ENCODE measurements around the gene VPS51.

The VPS51 gene

DNA sequence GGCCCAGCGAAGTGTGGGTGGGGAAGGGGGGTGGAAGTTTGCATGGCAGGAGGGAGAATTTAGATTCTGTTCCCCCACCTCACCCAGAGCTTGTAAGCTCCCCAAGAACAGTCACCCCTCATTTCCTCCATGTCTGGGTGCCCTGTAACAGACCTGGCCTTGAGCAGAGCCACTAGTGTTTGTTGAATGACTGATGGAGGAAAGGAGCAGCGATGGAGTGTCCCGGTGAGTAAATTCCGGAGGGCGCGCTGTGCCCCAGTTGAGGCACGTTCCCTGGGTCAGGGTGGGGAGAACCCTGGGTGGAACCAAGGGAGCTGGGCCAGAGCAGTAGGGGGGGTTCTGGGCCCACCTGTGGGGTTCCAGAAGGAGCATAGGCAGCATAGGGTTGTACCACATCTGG lies 38.5 kb upstream of the VPS51 start:
- no peak for TF ChIP-seq CTCF (IDR thresholded peaks at IDR 0.05; ENCODE audit: low read length, missing control alignments)
- no peak for DNase-seq (ENCODE audit: low read depth)
- no peak overlapping the region for H3K4me3 ChIP-seq (replicated peaks; ENCODE audit: low read depth, low read length)

- TF ChIP-seq CTCF (IDR thresholded peaks at IDR 0.05; ENCODE audit: low read length, missing control alignments) = no peak
- DNase-seq (ENCODE audit: low read depth) = no peak
- H3K4me3 ChIP-seq (replicated peaks; ENCODE audit: low read depth, low read length) = no peak overlapping the region
Measured at GRCh38 chr11:65058012-65058411, 38.0 kb upstream of the VPS51 start.

GRCh38 chr11:65058419-65059054 lies 37.5 kb upstream of the VPS51 start, which contains the start of gene NAALADL1:
TSS of gene NAALADL1 (minus strand) at chr11:65058553. CDS start at chr11:65058521, 32 bp downstream.
- TF ChIP-seq CTCF (IDR thresholded peaks at IDR 0.05; ENCODE audit: low read length, missing control alignments) = no peak
- H3K4me3 ChIP-seq (replicated peaks; ENCODE audit: low read depth, low read length) = no peak within 1 kb of the TSS
- DNase-seq (ENCODE audit: low read depth) = no peak

GRCh38 chr11:65059523-65059922 lies 36.5 kb upstream of the VPS51 start:
- DNase-seq (ENCODE audit: low read depth) = no peak
- no peak overlapping the region for H3K4me3 ChIP-seq (replicated peaks; ENCODE audit: low read depth, low read length)
- TF ChIP-seq CTCF (IDR thresholded peaks at IDR 0.05; ENCODE audit: low read length, missing control alignments) = no peak

DNA sequence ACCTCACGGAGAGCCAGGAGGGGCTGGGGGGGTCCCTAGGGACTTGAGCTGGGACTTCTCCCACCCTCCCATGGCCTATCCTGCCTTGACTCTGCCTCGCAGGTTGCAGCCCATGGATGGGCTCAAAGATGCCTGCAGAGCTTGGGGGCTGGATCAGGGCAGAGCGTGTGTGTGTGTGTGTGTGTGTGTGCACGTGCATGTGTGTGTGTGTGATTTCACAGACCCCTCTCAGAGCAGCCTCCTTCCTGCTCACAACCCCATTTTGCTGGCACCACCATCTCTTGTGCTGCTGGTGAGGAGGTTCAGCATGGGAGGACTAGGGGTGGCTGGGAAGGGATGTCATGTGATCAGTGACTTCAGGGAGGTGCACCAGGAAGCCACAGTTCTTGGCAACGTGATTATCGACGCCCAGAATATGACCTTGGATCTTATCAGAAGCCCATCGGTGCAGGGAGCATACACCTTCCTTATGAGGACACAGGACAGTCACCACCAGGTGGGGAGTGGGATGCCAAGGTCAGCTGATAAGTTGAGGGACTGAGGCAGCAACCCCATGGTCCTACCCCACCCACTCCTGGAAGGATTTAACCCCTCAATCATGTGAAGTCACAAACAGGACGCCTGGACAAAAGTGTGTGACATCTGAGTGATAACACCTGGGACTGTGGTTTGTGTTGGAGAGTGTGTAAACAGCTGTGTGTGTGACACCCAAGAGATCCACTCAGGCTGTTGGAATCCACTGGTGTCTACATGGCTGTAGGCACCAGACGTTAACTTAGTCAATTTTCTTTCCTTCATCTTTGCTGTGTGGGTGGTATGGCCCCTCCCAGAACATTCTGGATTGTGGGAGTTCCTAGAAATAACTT lies 35.8 kb upstream of the VPS51 start:
- DNase-seq (ENCODE audit: low read depth) = peak; percentile 18
- no peak overlapping the region for H3K4me3 ChIP-seq (replicated peaks; ENCODE audit: low read depth, low read length)
- TF ChIP-seq CTCF (IDR thresholded peaks at IDR 0.05; ENCODE audit: low read length, missing control alignments) = no peak

DNA sequence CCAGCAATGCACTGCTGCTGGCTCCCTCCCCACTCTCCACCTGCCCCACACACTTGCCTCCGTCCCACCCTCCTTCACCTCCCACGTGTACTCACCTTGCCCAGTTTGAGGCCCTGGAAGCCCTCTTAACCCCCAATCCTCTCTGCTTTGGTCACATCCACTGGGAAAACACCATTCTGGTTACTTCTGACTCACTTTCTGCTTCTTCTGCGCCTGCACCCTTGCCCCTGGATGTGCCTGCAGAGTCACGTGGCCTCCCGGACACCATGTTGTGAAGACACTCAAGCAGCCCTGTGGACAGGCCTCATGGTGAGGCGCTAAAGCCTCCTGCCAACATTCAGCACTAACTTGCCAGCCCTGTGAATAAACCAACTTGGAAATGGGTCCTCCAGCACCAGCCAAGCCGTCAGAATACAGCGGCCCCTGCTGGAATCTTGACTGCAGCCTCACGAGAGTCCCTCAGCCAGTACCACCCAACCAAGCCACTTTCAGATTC lies 35.1 kb upstream of the VPS51 start:
- TF ChIP-seq CTCF (IDR thresholded peaks at IDR 0.05; ENCODE audit: low read length, missing control alignments) = peak; percentile 41
- H3K4me3 ChIP-seq (replicated peaks; ENCODE audit: low read depth, low read length) = no peak overlapping the region
- peak; percentile 45 for DNase-seq (ENCODE audit: low read depth)

Measured in fibroblast of pulmonary artery (primary cell).